ENCODE data around the gene SMARCC2. TPM values are rescaled to one million over a fixed set of nuclear protein-coding genes. Genes with fewer than 3 reads are reported as not detected.
A peak's percentile ranks its signal among the peaks of the same experiment; 100 is the strongest.
"Not testable (repeated sequence)": the region's sequence is repeated elsewhere in the genome, so short reads cannot be mapped to it uniquely, and the experiment has no call there.

The SMARCC2 gene
- total RNA-seq, 4 donors from 2014 or later = 34.1 to 56.9 (median 49.4) TPM

DNA sequence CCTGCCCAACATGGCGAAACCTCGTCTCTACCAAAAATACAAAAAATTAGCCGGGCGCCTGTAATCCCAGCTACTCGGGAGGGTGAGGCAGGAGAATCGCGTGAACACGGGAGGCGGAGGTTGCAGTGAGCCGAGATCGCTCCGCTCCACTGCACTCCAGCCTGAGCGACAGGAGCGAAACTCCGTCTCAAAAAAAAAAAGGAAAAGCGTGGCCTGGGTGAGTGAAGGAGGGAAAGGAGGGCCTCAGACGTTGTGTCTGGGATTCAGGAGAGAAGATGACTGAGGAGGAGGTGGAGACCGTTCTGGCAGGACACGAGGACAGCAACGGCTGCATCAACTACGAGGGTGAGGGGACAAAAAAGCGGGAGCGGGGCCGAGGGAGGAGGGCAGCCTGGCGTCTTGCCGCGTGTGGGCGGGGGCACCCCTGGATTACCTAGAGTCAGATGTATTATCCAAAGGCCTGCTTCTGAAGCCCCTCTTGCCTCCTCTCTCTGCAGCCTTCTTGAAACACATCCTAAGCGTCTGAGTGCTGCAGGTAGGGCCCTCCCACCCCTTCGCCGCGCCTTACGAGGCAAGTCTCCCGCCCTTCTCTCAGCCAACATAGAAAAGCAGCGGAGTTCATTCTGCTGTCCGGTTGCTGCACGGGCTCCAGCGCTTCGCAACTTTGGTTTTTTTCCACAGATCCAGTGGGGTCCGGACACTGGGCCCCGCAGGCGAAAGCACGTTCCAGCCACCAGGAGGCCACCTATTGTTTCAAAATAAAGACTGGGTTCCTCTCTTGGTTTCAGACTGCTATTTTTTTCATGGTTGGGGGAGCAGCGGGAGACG, 31.9 kb downstream of the SMARCC2 start:
- Histone ChIP-seq H3K4me1 (peaks cover 42 to 58% of the 10 kb centered on the region in 2 donors), H3K27me3 (no peaks in the 10 kb centered on the region), H3K27ac (peak overlapping the region; percentile 87 to 97 (median 96)), H3K9me3 (no peaks in the 10 kb centered on the region), H3K36me3 (peaks cover 0 to 31% of the 10 kb centered on the region in 2 donors), H3K4me3 (peak overlapping the region; percentile 68 to 93 (median 80))
- intact Hi-C loops (cut with DNase I; ENCODE audit: low total_unique reads) (loop anchor here (1.0 to 2.0 kb wide), 5 partner anchors 31 to 479 kb away; partner anchors contain the start of genes SMARCC2 and ZC3H10), in situ Hi-C loops (cut with MboI; ENCODE audit: low sequenced_read_pairs in 4 of 4) (no loop called here)
- ATAC-seq (peak; percentile 31 to 41), DNase-seq (peak; percentile 44 to 68)
- TF ChIP-seq, protein P1, sequence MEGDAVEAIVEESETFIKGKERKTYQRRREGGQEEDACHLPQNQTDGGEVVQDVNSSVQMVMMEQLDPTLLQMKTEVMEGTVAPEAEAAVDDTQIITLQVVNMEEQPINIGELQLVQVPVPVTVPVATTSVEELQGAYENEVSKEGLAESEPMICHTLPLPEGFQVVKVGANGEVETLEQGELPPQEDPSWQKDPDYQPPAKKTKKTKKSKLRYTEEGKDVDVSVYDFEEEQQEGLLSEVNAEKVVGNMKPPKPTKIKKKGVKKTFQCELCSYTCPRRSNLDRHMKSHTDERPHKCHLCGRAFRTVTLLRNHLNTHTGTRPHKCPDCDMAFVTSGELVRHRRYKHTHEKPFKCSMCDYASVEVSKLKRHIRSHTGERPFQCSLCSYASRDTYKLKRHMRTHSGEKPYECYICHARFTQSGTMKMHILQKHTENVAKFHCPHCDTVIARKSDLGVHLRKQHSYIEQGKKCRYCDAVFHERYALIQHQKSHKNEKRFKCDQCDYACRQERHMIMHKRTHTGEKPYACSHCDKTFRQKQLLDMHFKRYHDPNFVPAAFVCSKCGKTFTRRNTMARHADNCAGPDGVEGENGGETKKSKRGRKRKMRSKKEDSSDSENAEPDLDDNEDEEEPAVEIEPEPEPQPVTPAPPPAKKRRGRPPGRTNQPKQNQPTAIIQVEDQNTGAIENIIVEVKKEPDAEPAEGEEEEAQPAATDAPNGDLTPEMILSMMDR (IDR thresholded peaks at IDR 0.05 in 4 of 5, conservative IDR thresholded peaks at IDR 0.05 in 1 of 5) = peak; percentile 65 to 74 (median 67)
- TF ChIP-seq POLR2A (IDR thresholded peaks at IDR 0.05) = no peak

DNA sequence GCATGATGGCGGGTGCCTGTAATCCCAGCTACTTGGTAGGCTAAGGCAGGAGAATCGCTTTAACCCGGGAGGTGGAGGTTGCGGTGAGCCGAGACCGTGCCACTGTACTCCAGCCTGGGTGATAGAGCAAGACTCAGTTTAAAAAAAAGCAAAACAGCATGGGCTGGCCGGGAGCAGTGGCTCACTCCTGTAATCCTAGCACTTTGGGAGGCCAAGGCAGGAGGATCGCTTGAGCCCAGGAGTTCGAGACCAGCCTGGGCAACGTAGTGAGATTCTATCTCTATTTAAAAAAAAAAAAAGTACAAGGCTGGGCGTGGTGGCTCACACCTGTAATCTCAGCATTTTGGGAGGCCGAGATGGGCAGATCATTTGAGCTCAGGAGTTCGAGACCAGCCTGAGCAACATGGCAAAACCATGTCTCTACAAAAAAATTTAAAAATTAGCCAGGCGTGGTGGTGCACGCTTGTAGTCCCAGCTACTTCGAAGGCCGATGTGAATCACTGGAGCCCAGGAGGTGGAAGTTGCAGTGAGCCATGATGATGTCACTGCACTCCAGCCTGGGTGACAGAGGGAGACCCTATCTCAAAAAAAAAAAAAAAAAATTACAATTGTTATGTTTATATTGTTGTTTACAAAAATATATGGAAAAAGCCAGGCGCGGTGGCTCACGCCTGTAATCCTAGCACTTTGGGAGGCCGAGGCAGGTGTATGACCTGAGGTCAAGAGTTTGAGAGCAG, 32.7 kb downstream of the SMARCC2 start:
- Histone ChIP-seq H3K36me3 (peaks cover 0 to 23% of the 10 kb centered on the region in 2 donors), H3K4me3 (peak overlapping the region; percentile 68 to 93 (median 80)), H3K27ac (peak overlapping the region; percentile 87 to 97 (median 96)), H3K4me1 (peaks cover 39 to 54% of the 10 kb centered on the region in 2 donors)
- ATAC-seq; intact Hi-C loops (cut with DNase I; ENCODE audit: low total_unique reads); in situ Hi-C loops (cut with MboI; ENCODE audit: low sequenced_read_pairs in 4 of 4); DNase-seq; H3K9me3 ChIP-seq; H3K27me3 ChIP-seq: not testable (repeated sequence)

DNA sequence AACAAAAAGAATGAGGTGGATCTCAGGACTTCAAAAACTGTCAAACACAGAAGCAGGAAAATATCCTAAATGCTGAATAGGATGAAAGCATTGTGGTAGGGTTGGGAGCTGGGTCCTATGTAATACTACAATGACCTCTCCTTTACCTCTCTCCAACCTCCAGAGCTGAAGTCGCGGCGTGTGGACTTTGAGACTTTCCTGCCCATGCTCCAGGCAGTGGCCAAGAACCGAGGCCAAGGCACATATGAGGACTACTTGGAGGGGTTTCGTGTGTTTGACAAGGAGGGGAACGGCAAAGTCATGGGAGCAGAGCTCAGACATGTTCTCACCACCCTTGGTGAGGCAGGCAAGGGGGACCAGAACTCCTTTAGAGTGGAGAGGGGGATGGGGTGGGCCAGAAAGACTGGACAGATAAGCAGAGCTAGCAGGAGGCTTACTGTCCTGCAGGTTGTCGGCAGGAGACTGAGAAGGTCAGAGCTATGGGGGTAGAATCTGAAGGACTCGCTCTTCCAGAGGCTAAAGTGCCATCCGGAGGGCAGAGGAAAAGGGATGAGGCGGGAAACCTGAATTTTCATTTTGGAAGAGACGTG, 33.9 kb downstream of the SMARCC2 start:
- peaks cover 37 to 53% of the 10 kb centered on the region in 2 donors for H3K4me1 ChIP-seq
- no peak overlapping the region for H3K4me3 ChIP-seq

DNA sequence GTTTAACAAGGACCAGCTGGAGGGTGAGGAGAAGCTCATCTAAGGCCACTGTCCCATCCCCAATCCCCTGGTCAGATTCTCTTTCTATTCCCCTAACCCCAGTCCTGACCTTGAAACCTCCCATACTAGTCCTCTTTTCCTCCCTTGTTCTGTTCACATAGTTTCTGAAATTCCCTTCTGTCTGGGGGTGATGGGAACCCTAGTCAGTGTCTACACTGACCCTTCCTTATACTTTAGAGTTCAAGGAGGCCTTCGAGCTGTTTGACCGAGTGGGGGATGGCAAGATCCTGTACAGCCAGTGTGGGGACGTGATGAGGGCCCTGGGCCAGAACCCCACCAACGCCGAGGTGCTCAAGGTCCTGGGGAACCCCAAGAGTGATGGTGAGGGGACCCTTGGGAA, 34.5 kb downstream of the SMARCC2 start:
- Histone ChIP-seq H3K36me3 (peaks cover 0 to 5% of the 10 kb centered on the region in 2 donors), H3K9me3 (no peaks in the 10 kb centered on the region), H3K4me3 (no peak overlapping the region), H3K27ac (peak overlapping the region in 3 of 4 donors; percentile 96 to 97 (median 96)), H3K27me3 (no peaks in the 10 kb centered on the region), H3K4me1 (peaks cover 31 to 47% of the 10 kb centered on the region in 2 donors)
- in situ Hi-C loops (cut with MboI; ENCODE audit: low sequenced_read_pairs in 4 of 4) = no loop called here
- intact Hi-C loops (cut with DNase I; ENCODE audit: low total_unique reads) = no loop called here
- ATAC-seq (no peak), DNase-seq (no peak)
- TF ChIP-seq, protein P1 (IDR thresholded peaks at IDR 0.05 in 4 of 5, conservative IDR thresholded peaks at IDR 0.05 in 1 of 5) = no peak
- no peak for TF ChIP-seq POLR2A (IDR thresholded peaks at IDR 0.05)

More for the DNA sequence above, 33.9 kb downstream of the SMARCC2 start:
- Histone ChIP-seq H3K27me3 (no peaks in the 10 kb centered on the region), H3K36me3 (peaks cover 0 to 11% of the 10 kb centered on the region in 2 donors), H3K27ac (peak overlapping the region in 3 of 4 donors; percentile 96 to 97 (median 96)), H3K9me3 (no peaks in the 10 kb centered on the region)
- TF ChIP-seq, protein P1 (IDR thresholded peaks at IDR 0.05 in 4 of 5, conservative IDR thresholded peaks at IDR 0.05 in 1 of 5) = no peak
- TF ChIP-seq POLR2A (IDR thresholded peaks at IDR 0.05) = no peak
- no peak for ATAC-seq
- intact Hi-C loops (cut with DNase I; ENCODE audit: low total_unique reads) = no loop called here
- in situ Hi-C loops (cut with MboI; ENCODE audit: low sequenced_read_pairs in 4 of 4) = no loop called here
- DNase-seq = no peak
